GM21447 (cell line): ENCODE data around the gene HNRNPAB.
"Not testable (repeated sequence)": the region's sequence is repeated elsewhere in the genome, so short reads cannot be mapped to it uniquely, and the experiment has no call there.

ENCODE experiments used
- ATAC-seq: cut with Tn5 transposase; IDR thresholded peaks from one replicate; pipeline ENCODE4 v1.9.1; 2021; ENCODE audit not compliant: unreplicated experiment

Gene HNRNPAB

DNA sequence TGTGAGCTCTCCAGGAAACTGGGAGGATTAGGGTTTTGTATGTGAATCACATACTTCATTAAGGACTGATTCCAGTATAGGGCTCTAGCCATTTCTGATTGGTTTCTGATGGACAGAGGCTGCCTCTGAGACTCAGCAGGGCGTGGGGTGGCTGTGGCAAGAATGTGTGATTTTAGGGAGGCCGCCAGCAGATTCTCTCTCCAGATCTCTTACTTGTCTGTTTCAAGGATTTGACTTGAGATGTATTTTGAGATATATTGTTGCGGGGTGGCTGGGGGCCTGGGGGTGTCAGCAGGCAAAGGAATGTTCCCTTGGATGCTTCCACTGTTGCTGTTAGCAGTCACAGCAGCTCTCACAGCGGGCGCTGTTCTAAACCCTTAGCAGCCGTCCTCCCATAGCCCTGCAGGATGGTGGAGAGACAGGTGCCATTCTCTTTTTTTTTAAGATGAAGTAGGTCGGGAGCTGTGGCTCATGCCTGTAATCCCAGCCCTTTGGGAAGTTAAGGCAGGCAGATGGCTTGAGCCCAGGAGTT is 8.0 kb upstream of the HNRNPAB start:
- ATAC-seq: no peak

DNA sequence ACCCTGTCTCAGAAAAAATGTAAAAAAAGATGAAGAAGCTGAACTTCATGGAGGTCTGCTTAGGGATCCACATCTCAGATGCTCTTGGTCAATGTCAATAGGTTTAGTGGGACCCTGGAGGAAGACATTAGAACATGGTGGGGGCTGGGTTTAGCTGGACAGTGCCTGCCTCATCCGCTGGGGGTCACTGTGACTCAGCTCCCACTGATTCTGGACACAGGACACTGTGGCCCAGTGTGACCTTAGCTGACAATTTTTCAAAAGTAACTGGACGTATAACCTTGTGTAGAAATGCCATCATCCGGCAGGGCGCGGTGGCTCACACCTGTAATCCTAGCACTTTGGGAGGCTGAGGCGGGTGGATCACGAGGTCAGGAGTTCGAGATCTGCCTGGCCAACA is 7.3 kb upstream of the HNRNPAB start:
- no peak for ATAC-seq

GRCh38 chr5:178198151-178198550 is 6.2 kb upstream of the HNRNPAB start:
- not testable (repeated sequence) for ATAC-seq

DNA sequence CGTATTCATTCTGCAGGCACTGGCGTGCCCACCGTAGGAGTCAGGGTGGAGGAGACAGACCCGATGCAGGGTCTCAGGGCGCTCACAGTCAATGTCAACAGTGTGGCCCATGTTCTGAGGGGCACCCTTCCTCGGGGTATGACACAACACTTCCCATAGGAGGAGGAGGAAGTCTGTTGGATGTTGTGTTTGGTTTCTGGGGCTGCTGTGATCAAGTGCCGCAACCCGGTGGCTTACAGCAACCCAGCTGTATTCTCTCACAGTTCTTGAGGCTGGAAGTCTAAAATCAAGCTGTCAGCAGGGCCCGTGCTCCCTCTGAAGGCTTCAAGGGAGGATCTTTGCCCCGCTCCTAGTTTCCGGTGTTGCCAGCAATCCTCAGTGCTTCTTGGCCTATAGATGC is 5.6 kb upstream of the HNRNPAB start:
- no peak for ATAC-seq

DNA sequence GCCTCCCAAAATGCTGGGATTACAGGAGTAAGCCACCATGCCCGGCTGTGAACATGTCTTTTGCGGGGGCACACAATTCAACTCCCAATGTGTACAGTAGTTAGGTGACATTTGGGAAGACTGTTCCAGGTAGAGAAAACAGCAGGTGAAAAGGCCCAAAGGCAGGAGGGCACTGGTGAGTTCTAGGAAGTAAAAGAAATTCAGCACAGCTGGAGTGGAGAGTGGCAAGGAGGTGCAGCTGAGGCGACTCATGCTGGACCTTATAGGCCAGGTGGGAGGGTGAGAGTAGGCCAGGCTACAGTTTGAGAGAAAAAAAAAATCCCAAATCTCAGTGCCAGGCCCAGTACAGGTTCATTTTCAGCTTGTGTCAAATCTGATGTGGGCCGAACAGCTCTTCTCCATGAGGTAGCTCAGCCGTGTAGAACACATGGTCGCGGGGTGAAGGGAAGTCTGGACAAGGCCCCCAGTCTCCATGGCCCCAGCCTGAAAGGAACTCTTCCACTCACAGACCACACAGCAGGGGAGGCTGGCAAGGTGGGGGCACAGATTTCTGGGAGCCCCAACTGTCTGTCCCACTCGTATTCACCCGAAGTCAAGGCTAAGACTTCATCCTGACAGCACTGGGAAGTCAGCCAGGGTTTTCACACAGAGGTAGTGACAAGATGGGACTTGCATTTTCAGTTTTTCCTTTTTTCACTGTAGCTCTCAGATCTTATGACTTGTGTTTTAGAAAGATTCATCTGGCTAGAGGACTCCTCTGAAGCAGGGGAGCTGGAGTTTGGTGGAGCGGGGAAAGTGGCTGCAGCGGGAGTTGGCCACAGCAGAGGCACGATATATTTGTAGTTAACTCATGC is 4.5 kb upstream of the HNRNPAB start:
- ATAC-seq: no peak

DNA sequence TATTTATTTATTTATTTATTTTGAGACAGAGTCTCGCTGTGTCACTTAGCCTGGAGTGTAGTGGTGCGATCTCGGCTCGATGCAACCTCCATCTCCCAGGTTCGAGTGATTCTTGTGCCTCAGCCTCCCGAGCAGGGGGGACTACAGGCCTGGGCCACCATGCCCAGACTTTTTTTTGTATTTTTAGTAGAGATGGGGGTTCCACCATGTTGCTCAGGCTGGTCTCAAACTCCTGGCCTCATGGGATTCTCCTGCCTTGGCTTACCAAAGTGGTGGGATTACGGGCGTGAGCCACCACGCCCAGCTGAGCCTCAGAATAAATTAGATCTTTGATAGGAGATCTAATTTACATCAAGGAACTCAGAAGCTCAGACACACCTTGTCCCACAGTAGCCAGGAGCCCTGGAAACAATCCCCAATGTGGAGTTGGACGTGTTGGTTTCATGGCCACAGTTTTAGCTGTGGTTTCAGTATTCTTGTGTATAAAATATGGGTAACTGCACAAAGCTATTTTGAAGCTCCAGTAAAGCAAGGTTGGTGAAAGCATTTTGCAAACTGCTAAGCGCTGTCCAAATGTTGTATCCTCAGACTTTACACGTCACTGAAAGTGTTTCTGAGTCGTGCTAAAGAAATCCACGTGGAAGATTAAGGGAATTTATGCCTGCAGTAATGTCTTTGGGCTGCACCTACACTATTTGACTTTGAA is 3.0 kb upstream of the HNRNPAB start:
- no peak for ATAC-seq

GRCh38 chr5:178201927-178202235 is 2.5 kb upstream of the HNRNPAB start:
- ATAC-seq: no peak

- no peak for ATAC-seq
Observed at GRCh38 chr5:178202541-178202940, 1.8 kb upstream of the HNRNPAB start.

- ATAC-seq: no peak
Observed at GRCh38 chr5:178203670-178204181, 607 bp upstream of the HNRNPAB start.

- peak; percentile 54 for ATAC-seq
Observed at GRCh38 chr5:178204935-178205748, 809 bp downstream of the HNRNPAB start.

DNA sequence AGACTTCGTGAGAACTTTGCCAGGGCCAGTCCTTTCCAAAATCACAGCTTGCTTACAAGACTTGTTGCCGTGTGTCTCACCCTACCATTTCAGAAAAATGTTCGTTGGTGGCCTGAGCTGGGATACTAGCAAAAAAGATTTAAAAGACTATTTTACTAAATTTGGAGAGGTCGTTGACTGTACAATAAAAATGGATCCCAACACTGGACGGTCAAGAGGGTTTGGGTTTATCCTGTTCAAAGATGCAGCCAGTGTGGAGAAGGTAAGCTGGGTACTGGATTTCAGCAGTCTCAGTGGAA is 1.4 kb downstream of the HNRNPAB start:
- ATAC-seq: no peak

DNA sequence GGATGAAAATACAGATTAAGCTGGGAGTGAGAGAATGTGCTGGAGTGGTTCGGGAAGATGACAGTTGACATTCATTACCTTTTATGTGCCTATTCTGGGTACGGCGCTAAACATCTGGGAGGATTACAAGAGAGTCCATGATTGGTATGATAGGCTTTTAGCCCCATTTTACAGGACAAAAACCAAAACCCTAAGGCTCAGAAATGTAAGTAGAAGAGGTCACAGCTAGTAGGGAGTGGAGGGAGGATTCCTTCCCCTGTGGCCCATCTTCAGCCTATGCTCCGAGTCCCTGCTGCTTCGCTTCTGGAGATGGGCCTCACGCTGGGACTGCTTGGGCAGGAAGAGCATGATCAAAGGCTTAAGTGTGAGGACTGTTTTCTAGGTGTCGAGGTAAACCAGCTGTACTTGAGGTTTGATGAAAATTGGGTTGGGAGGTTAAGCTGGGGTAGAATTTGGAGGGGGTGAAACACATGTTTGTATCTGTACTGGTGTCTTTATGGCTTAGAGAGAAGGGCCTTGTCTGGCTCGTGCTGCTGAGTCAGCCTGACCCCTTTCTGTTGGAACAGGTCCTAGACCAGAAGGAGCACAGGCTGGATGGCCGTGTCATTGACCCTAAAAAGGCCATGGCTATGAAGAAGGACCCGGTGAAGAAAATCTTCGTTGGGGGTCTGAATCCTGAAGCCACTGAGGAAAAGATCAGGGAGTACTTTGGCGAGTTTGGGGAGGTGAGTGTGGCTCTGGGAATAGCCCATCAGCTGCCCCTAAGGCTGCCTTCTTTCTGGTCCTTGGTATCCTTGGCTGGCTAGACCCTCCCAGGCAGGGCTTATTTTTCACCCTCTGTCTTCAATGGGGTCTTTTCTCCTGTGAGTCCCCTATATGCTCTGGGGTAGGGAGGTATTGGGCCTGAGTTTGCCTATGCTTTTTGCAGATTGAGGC is 2.1 kb downstream of the HNRNPAB start:
- no peak for ATAC-seq

GRCh38 chr5:178207183-178207916 is 3.0 kb downstream of the HNRNPAB start:
- no peak for ATAC-seq

DNA sequence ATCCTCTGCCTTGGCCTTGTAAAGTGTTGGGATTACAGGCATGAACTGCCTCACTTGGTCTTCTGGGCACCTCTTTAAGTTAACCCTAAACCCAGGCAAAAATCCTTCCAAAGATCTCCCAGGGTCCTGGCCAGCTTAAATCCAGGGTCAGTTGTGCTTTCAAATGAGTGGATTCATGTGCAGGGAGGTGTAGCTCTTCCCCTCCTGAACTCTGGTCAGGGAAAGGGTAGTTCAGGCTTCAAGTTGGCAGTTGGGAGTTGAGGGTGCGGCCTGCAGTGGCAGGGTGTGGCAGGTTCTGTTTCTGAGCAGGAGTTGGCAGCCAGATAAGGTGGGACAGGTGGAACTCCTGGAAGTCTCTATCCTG is 3.6 kb downstream of the HNRNPAB start:
- no peak for ATAC-seq

GRCh38 chr5:178208540-178209227 is 4.4 kb downstream of the HNRNPAB start:
- ATAC-seq: no peak

DNA sequence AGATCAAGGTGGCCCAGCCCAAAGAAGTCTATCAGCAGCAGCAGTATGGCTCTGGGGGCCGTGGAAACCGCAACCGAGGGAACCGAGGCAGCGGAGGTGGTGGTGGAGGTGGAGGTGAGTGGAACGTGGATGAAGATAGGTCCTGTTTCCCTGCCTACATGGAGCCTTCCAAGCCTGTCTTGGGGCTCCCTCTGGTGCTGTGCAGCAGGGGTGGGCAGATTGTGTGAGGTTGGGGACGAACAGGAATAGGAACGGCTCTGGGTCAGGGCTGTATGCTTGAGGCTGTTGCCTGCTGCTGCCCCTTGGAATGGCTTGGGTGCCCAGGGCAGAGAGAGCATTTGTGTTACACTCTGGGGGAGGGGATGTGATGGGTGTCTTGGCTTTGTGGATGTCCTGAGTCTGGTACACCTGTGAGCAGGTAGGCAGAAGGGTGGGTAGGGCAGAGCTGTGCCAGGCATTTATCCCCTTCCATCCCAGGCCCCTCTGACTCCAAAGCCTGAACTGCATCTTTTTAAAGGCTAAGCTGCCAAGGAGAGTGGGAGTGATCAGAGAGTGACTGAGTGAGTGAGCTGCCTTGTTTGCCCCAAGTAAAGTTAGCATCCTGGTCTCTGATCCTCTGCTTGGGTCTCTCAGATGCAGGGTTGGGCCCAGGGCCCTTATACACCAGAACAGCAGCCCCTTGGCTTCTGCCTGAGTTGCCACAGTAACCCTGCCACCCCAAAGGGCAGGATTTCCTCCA is 5.2 kb downstream of the HNRNPAB start:
- ATAC-seq: no peak

GRCh38 chr5:178210073-178210535 is 5.8 kb downstream of the HNRNPAB start:
- no peak for ATAC-seq

- ATAC-seq: no peak
Observed at GRCh38 chr5:178210686-178211085, 6.4 kb downstream of the HNRNPAB start.
